ENCODE results near the gene POLR3K.

- TF ChIP-seq, protein P1, sequence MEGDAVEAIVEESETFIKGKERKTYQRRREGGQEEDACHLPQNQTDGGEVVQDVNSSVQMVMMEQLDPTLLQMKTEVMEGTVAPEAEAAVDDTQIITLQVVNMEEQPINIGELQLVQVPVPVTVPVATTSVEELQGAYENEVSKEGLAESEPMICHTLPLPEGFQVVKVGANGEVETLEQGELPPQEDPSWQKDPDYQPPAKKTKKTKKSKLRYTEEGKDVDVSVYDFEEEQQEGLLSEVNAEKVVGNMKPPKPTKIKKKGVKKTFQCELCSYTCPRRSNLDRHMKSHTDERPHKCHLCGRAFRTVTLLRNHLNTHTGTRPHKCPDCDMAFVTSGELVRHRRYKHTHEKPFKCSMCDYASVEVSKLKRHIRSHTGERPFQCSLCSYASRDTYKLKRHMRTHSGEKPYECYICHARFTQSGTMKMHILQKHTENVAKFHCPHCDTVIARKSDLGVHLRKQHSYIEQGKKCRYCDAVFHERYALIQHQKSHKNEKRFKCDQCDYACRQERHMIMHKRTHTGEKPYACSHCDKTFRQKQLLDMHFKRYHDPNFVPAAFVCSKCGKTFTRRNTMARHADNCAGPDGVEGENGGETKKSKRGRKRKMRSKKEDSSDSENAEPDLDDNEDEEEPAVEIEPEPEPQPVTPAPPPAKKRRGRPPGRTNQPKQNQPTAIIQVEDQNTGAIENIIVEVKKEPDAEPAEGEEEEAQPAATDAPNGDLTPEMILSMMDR (IDR thresholded peaks at IDR 0.05), result no peak
- peak; percentile 77 to 89 for TF ChIP-seq POLR2AphosphoS5 (IDR thresholded peaks at IDR 0.05)
- no peak for TF ChIP-seq POLR2A (IDR thresholded peaks at IDR 0.05)
Measured at GRCh38 chr16:76535-77272, 23.3 kb upstream of the POLR3K start.

Measured in upper lobe of left lung (tissue), 4 donors.